Osteocyte (in vitro differentiated cells): ENCODE results near the gene MT4. TPM values are rescaled to one million over a fixed set of nuclear protein-coding genes. Genes with fewer than 3 reads are reported as not detected.
"Not testable (repeated sequence)": the region's sequence is repeated elsewhere in the genome, so short reads cannot be mapped to it uniquely, and the experiment has no call there.

ENCODE experiments used
- DNase-seq: peaks from one replicate; pipeline ENCODE4 v3.0.0; 2021; ENCODE audit warnings: mixed read lengths; ENCODE audit not compliant: unreplicated experiment; ENCODE audit errors: extremely low spot score
- H3K27ac Mint-ChIP-seq: one replicate; pipeline ENCODE4 v1.8.0; 2021; ENCODE audit warnings: mild to moderate bottlenecking, mixed read lengths; ENCODE audit not compliant: unreplicated experiment
- H3K27me3 Mint-ChIP-seq: one replicate; pipeline ENCODE4 v1.8.0; 2021; ENCODE audit warnings: mixed read lengths; ENCODE audit not compliant: unreplicated experiment
- H3K36me3 Mint-ChIP-seq: one replicate; pipeline ENCODE4 v1.8.0; 2021; ENCODE audit warnings: mixed read lengths; ENCODE audit not compliant: unreplicated experiment
- H3K4me1 Mint-ChIP-seq: one replicate; pipeline ENCODE4 v1.8.0; 2021; ENCODE audit warnings: mixed read lengths; ENCODE audit not compliant: unreplicated experiment
- H3K4me3 Mint-ChIP-seq: one replicate; pipeline ENCODE4 v1.8.0; 2021; ENCODE audit warnings: mild to moderate bottlenecking, moderate library complexity, mixed read lengths; ENCODE audit not compliant: unreplicated experiment
- H3K9me3 Mint-ChIP-seq: one replicate; pipeline ENCODE4 v1.8.0; 2021; ENCODE audit warnings: mixed read lengths; ENCODE audit not compliant: unreplicated experiment
- CTCF ChIP-seq: fragments of 200-600 bp; sonication (generic); IDR thresholded peaks from 2 replicates; pipeline ENCODE4 v1.5.0; 2021; ENCODE audit warnings: antibody characterized with exemption, mild to moderate bottlenecking, moderate library complexity
- total RNA-seq: library from RNA; stranded (reverse); gene quantifications from 2 replicates; pipeline ENCODE4 v1.2.1, GENCODE V29; 2021

Gene MT4
- total RNA-seq, 1 donor from 2014 or later, result not detected

GRCh38 chr16:56574625-56575024, 9.8 kb downstream of the MT4 start:
- no peak for TF ChIP-seq CTCF
- no peaks in the 10 kb centered on the region for H3K9me3 Mint-ChIP-seq
- no peak overlapping the region for H3K4me3 Mint-ChIP-seq
- DNase-seq, result no peak
- peaks cover 3% of the 10 kb centered on the region for H3K27me3 Mint-ChIP-seq
- H3K4me1 Mint-ChIP-seq, result no peaks in the 10 kb centered on the region
- H3K27ac Mint-ChIP-seq, result no peak overlapping the region
- no peaks in the 10 kb centered on the region for H3K36me3 Mint-ChIP-seq

- DNase-seq, result no peak
- H3K9me3 Mint-ChIP-seq, result no peaks in the 10 kb centered on the region
- peak; percentile 66 for TF ChIP-seq CTCF
- no peak overlapping the region for H3K4me3 Mint-ChIP-seq
- H3K36me3 Mint-ChIP-seq, result no peaks in the 10 kb centered on the region
- no peak overlapping the region for H3K27ac Mint-ChIP-seq
- H3K4me1 Mint-ChIP-seq, result no peaks in the 10 kb centered on the region
- H3K27me3 Mint-ChIP-seq, result peaks cover 3% of the 10 kb centered on the region
These were observed 11.9 kb downstream of the MT4 start for GRCh38 chr16:56576585-56577299.

- H3K27ac Mint-ChIP-seq, result no peak overlapping the region
- no peaks in the 10 kb centered on the region for H3K36me3 Mint-ChIP-seq
- peaks cover 3% of the 10 kb centered on the region for H3K27me3 Mint-ChIP-seq
- DNase-seq, result no peak
- no peaks in the 10 kb centered on the region for H3K9me3 Mint-ChIP-seq
- no peaks in the 10 kb centered on the region for H3K4me1 Mint-ChIP-seq
- no peak overlapping the region for H3K4me3 Mint-ChIP-seq
- TF ChIP-seq CTCF, result no peak
These were observed 12.4 kb downstream of the MT4 start for GRCh38 chr16:56577300-56577625.

GRCh38 chr16:56580391-56581048, 15.6 kb downstream of the MT4 start:
- Mint-ChIP-seq H3K9me3 (no peaks in the 10 kb centered on the region), H3K36me3 (no peaks in the 10 kb centered on the region), H3K4me1 (no peaks in the 10 kb centered on the region), H3K27ac (no peak overlapping the region), H3K27me3 (peaks cover 8% of the 10 kb centered on the region), H3K4me3 (no peak overlapping the region)
- no peak for TF ChIP-seq CTCF
- no peak for DNase-seq

GRCh38 chr16:56582911-56583310, 18.0 kb downstream of the MT4 start:
- DNase-seq, H3K4me1 Mint-ChIP-seq, H3K36me3 Mint-ChIP-seq, H3K4me3 Mint-ChIP-seq, H3K9me3 Mint-ChIP-seq: not testable (repeated sequence)
- Mint-ChIP-seq H3K27me3 (peaks cover 27% of the 10 kb centered on the region), H3K27ac (peak overlapping the region; percentile 75)
